GM06990 (cell line): ENCODE results near the gene MED13L.

Experiments used
- DNase-seq: peaks from one replicate; pipeline ENCODE4 v3.0.0-alpha.2; 2011; ENCODE audit not compliant: insufficient read length; ENCODE audit errors: extremely low read depth
- H3K27me3 ChIP-seq: replicated peaks from 2 replicates; pipeline ENCODE4 v1.6.0; 2011; ENCODE audit warnings: low read length; ENCODE audit not compliant: control insufficient read depth, insufficient read depth
- H3K36me3 ChIP-seq: 2 replicates; pipeline ENCODE4 v1.5.1; 2011; ENCODE audit warnings: low read length; ENCODE audit not compliant: control insufficient read depth, insufficient read depth
- H3K4me3 ChIP-seq: replicated peaks from 2 replicates; pipeline ENCODE4 v1.5.1; 2011; ENCODE audit warnings: low read depth, mild to moderate bottlenecking, control low read depth, low read length
- CTCF ChIP-seq: IDR thresholded peaks from 2 replicates; pipeline ENCODE4 v1.5.1; 2011; ENCODE audit warnings: low read length, control low read depth, mild to moderate bottlenecking, inconsistent platforms; ENCODE audit not compliant: insufficient read depth, poor library complexity, severe bottlenecking

Gene MED13L

DNA sequence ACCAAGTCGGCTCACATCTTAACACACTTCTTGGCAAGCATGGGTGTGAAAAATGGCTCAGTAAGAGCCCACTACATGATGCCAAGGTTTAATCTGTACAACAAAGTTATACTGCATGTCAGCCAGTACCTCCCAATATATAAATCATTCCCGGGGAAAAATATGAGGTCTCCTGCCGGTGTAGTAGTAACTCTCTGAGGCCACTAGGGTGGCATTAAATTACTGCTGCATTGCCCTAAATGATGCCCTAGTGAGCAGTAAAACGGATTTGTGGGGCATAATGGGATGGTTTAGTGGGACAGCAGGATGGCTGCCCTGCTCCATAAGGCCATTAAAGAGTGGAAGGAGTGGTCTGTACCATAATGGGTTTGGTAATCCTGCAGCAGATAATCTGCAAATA is 267.7 kb downstream of the MED13L start:
- DNase-seq = no peak
- no peaks in the 10 kb centered on the region; the same call in none of the 2 replicates for H3K36me3 ChIP-seq
- H3K27me3 ChIP-seq = no peaks in the 10 kb centered on the region
- H3K4me3 ChIP-seq = no peak overlapping the region
- peak; percentile 9 for TF ChIP-seq CTCF

DNA sequence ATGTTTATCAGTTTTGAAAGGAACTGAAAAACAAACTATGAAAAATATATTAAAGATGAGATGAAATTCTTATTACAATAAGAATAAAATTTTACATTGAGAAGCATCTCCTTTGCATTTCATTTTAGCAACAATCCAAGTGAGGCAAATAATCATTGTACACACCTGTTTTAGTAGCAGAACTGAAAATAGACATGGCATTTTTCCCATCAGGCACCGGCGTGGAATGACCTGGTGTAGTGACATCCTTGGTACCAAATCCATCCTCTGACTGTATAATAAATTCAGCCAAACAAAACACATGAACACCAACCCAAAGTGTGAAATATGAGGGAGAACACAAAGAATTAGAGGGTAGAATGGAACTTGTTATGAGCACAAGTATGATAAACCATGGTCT is 271.4 kb downstream of the MED13L start:
- Histone ChIP-seq H3K36me3 (no peaks in the 10 kb centered on the region; the same call in none of the 2 replicates), H3K27me3 (no peaks in the 10 kb centered on the region), H3K4me3 (no peak overlapping the region)
- TF ChIP-seq CTCF = no peak
- DNase-seq = no peak

- H3K4me3 ChIP-seq = no peak overlapping the region
- DNase-seq = no peak
- H3K27me3 ChIP-seq = no peaks in the 10 kb centered on the region
- TF ChIP-seq CTCF = no peak
- no peaks in the 10 kb centered on the region; the same call in 1 of the 2 replicates for H3K36me3 ChIP-seq
Measured at GRCh38 chr12:116002890-116003536, 274.5 kb downstream of the MED13L start.

DNA sequence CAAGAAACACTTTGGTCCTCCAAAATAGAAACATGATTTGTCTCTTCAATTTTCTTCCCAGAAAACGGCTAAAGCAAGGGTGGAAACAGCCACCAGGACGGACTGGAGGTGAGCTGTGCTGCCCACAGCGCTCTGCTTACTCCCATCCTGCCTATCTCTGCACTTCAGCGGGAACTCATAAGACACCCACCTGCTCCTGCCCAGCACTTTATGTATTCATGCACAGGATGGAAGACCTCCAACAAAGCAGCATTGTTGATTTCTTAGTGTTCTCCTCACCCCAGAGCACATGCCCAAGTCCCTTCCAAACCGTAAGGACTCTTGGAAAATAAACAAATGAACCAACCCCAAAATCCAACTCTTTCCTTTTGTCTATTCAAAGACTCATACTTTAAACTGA is 277.2 kb downstream of the MED13L start:
- no peaks in the 10 kb centered on the region for H3K27me3 ChIP-seq
- H3K4me3 ChIP-seq = no peak overlapping the region
- peaks cover 1% of the 10 kb centered on the region; the same call in 1 of the 2 replicates for H3K36me3 ChIP-seq
- no peak for DNase-seq
- TF ChIP-seq CTCF = no peak

GRCh38 chr12:115999582-115999981 is 277.9 kb downstream of the MED13L start:
- Histone ChIP-seq H3K36me3 (peaks cover 1% of the 10 kb centered on the region), H3K27me3 (no peaks in the 10 kb centered on the region), H3K4me3 (no peak overlapping the region)
- DNase-seq = no peak
- TF ChIP-seq CTCF = no peak
